KOPT-K1 (cell line): ENCODE data around the gene SRGAP2B.
"Not testable (repeated sequence)": the region's sequence is repeated elsewhere in the genome, so short reads cannot be mapped to it uniquely, and the experiment has no call there.

Experiments used
- H3K27ac ChIP-seq: fragments of 200-600 bp; sonication (generic); 2 replicates; pipeline ENCODE4 v1.5.1; 2016; ENCODE audit warnings: antibody characterized with exemption, mild to moderate bottlenecking, low read depth, low read length; ENCODE audit not compliant: poor library complexity, severe bottlenecking
- H3K36me3 ChIP-seq: fragments of 200-600 bp; sonication (generic); 2 replicates; pipeline ENCODE4 v1.5.1; 2017; ENCODE audit warnings: antibody characterized with exemption, mild to moderate bottlenecking, low read length, moderate library complexity; ENCODE audit not compliant: insufficient read depth
- H3K9me3 ChIP-seq: fragments of 200-600 bp; sonication (generic); 2 replicates; pipeline ENCODE4 v1.5.1; 2017; ENCODE audit warnings: antibody characterized with exemption, low read length, mild to moderate bottlenecking; ENCODE audit not compliant: insufficient read depth, poor library complexity, severe bottlenecking

The SRGAP2B gene

DNA sequence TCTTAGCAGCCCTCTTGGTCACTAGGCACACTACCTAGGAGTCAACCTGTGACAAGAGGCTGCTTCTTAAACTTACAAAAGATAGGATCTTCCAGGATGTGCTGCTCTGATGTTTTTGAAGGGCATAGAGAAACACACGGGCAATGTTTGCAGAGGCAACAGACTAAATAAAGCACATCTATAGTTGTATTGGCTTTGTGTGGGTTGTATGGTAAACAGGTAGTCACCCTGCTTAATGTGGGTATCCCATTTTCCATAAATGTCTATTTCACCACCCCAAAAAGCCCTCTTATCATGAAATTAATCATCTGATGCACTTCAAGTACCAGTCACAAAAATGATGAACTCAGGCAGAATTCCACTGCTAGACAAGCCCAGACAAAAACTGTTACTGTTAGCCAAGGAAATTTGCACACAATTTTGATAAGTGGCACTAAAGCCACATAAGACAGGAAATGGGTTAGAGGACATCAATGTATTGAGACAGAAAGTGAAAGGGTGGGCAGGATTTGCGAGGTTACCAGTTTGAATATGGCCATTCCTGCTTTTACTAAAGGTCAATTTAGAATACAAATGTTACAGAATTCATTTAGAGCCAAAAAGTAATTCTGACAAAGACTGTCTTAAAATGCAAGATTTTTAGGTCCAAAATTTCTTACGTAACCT is 205.5 kb downstream of the SRGAP2B start:
- H3K9me3 ChIP-seq, H3K36me3 ChIP-seq, H3K27ac ChIP-seq: not testable (repeated sequence)

DNA sequence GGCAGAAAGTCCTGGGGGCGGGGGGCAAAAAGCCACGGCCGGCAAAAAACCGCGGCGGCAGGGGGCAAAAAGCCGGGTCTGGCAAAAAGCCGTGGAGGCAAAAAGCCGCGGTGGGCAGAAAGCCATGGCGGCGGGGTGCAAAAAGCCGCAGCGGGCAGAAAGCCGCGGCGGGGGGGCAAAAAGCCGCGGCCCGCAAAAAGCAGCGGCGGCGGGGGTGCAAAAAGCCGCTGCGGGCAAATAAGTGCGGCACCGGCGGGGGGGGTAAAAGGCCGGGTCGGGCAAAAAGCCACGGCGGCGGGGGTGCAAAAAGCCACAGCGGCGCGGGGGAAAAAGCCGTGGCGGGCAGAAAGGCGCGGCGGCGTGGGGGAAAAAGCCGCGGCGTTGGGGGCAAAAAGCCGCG is 212.1 kb downstream of the SRGAP2B start:
- not testable (repeated sequence) for H3K36me3 ChIP-seq, H3K9me3 ChIP-seq, H3K27ac ChIP-seq

DNA sequence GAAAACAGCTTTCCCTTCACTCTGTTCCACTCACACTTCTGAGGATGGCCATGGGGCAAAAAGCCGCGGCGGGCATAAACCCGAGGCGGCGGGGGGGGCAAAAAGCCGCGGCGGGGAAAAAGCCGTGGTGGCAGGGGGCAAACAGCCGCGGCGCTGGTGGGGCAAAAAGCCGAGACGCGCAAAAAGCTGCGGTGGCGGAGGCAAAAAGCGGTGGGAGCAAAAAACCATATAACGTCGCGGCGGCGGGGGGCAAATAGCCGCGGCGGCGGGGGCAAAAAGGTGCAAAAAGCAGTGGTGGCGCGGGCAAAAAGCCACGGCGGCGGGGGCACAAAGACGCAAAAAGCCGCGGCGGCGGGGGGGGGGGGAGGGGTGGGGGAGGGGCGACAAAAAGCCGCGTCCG is 212.8 kb downstream of the SRGAP2B start:
- not testable (repeated sequence) for H3K27ac ChIP-seq, H3K36me3 ChIP-seq, H3K9me3 ChIP-seq

DNA sequence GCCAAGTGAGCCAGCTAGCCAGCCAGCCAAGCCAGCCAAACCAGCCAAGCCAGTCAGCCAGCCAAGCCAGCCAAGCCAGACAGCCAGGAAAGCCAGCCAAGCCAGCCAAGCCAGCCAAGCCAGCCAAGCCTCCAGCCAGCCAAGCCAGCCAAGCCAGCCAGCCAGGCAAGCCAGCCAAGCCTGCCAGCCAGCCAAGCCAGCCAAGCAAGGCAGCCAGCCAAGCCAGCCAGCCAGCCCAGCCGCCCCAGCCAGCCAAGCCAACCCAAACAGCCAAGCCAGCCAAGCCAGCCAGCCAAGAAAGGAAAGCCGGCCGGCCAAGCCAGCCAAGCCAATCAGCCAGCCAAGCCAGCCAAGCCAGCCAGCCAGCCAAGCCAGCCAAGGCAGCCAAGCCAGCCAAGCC is 236.5 kb downstream of the SRGAP2B start:
- H3K36me3 ChIP-seq, H3K27ac ChIP-seq, H3K9me3 ChIP-seq: not testable (repeated sequence)
